ENCODE data around the gene CCDC92B.
"Not testable (repeated sequence)": the region's sequence is repeated elsewhere in the genome, so short reads cannot be mapped to it uniquely, and the experiment has no call there.

CCDC92B gene

DNA sequence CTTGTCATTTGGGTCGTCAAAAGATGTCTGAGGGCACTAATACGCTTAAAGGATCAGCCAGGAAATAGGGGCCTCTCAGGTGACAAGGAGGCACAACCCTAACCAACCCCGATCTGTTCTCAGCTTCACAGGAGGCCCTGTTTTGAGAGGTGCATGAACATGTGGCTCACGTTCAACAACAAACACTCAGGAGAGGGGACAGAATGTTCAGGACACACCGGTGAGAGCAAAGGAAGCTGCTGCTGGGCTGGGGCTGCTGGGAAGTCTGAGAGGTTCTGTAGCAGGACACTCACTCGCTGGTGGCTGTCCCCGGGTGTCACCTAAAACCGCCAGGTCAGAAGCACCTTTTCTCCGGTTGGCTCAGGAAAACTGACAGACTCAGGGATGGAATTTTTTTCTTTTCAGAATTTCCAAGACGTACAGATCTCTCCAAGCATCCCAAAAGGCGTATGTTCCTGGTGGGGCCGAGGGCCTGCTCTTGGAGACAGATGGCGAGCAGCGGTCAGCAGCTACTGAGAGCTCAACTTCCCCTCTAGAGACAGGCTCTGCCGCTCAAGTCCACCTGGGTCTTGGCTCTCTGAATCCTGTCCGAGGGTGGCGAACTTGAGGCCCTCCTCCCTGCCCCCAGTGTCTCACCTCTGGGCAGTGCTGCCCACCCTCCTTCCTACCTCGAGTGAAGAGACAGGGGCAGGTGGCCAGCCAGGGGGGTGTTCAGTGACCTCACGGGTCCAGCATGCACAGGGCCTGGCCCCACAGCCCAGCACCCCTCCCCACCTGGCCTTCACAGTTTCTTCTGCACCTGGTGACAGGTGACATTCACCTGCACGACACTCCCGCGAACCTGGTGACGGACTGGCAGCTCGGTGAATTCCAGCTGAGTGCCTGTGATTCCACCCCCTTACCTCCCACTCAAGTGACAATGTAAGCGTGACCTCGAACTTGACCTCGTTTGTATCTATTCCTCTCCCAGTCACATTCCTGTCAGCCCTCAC is 60.8 kb downstream of the CCDC92B start:
- DNase-seq: peak; percentile 64

DNA sequence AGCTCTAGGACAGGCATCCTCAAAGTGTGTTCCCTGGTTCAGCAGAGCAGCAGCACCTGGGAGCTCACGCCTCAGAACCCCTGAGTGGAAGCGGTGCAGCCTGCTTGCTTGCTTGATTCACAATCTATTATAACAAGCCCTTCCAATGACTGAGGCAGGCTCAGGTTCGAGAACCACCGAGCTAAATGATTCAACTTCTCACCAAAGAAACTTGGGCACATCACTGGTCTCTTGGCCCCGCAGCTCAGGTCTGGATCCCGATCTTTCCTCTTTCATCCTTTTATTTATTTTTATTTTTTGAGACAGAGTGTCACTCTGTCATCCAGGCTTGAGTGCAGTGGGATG is 62.4 kb downstream of the CCDC92B start:
- no peak for DNase-seq

DNA sequence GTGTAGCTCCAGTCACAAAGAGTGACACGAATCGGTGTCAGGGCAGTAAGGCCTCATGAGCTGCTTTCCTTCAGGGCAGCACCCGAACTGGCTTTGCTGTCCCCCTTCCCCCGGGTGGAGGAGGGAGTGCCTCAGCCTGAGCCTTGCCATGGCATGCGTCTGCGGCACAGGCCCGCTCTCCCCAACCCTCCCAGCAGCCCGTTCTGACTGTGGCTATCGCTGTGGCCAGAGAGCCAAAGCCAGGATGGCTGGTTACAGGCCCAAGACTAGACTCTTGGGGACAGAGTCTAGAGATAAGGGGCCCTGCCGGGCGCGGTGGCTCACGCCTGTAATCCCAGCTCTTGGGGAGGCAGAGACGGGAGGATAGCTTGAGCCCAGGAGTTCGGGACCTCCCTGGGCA is 63.8 kb downstream of the CCDC92B start:
- no peak for DNase-seq

DNA sequence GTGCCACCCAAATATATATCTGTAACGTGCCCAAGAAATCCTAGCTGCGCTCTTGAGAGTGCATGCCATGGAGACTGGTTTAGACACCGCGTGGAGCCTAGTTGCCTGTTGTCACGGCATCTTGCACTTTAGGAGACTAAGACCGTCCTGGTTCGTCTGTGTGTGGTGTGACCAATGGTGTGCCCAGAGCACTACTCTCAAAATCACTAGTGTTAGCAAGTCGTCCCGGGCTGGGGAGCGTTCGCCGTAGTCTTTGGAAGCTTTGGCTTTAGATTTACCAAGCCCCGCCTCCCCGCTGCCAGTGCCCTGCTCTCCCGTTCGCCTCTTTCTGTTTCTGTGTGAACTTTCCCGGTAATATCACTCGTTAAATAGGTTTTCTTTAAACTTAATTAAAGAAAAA is 64.9 kb downstream of the CCDC92B start:
- DNase-seq: no peak

DNA sequence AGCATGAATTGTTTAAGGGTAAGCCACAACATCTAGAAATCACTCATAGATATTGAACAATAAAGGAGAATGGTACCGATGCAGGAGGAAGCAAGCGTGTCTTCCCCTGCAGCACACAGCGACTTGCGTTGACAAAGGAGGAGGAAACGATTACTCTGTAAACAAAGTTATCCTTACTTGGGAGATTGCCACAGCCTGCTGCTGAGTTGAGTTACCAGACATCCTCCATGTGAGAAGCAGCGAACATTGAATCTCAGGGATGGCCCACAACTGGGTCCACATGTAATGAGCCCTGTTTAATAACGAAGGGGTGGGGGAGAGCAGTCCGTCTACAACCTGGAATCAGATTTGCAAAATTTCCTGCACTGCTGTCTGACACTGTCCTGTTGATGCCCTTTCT is 65.5 kb downstream of the CCDC92B start:
- DNase-seq: no peak

DNA sequence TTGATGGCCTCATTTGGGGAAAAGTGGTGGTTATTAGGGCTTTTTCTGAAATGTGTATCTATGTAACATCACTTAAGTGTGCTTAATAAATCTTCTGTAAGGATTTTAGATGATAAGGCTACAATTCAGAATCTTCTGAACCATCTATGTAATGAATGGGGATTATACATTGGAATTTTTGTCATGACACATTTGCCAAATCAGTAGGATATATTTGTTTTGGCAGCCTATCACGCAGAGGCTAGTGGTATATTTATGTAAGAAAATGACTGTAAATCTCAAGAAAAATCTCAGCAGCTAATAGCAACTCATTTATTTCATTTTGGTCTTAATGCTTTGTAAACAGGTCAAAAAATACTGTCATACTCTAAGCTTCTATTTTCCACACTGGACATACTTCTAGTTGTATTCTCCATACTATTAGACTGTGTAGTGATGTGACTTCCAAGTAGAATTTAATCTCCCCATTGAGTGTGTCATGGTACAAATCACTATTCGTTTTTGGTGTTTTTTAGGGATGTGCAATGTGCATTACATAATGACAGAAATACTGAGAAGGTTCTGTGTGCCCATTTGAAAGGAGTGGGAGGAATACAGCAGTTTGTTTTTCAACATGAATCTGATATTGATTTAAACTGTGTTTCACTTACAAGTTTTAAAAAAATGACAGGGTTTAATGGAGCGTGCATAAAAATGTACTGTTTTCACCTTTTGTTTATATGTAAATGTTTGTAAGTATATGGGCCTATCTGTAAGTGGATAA is 67.1 kb downstream of the CCDC92B start:
- no peak for DNase-seq

DNA sequence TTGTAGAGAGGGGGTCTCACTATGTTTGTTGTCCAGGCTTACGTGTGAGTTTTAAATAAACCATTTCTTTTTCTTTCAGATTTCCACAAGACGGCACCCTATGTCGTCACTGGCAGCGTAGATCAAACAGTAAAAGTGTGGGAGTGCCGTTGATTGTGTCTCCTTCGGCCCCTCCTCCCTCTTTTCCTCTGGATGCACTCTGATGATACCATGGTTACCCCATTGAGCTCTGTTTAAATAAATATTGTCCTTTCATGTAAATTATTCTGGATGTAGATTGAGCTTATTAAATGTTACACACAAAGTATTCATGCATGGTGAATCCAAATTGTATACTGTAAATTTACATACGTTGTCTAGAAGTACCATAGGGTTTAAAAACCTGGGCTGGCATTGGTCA is 67.8 kb downstream of the CCDC92B start:
- no peak for DNase-seq

DNA sequence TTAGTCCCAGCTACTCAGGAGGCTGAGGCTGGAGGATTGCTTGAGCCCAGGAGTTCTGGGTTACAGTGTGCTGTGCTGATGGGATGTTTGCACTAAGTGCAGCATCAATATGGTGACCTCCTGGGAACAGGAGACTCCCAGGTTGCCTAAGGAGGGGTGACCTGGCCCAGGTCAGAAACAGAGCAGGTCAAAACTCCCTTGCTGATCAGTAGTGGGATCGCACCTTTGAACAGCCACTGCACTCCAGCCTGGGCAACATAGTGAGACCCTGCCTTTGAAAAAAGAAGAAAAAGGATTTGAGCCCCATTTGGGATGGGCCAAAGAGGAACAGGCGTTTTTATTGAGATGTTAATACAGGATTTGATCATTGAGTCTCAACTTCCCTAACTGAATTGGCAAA is 68.5 kb downstream of the CCDC92B start:
- DNase-seq: no peak

DNA sequence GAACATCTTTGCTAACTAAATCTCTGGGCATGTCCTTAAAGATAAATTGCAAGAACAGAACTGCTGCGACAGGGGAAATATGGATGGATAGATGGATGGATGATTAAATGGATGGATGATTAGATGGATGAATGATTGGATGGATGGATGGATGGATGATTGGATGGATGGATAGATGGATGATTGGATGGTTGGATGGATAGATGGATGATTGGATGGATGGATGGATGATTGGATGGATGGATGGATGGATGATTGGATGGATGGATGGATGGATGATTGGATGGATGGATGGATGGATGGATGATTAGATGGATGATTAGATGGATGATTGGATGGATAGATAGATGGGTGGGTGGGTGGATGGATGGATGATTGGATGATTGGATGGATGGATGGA is 70.2 kb downstream of the CCDC92B start:
- not testable (repeated sequence) for DNase-seq
